Panc1 (cell line): Measurements from ENCODE around the gene PDZRN4. TPM values are rescaled to one million over a fixed set of nuclear protein-coding genes. Genes with fewer than 3 reads are reported as not detected.

ENCODE experiments used
- ATAC-seq: fragments of 200-7000 bp; cut with Tn5 transposase; 2 replicates; pipeline ENCODE4 v1.9.1; 2020; ENCODE audit warnings: mild to moderate bottlenecking, moderate library complexity
- BruUV-seq: library from RNA; stranded (reverse); fragments of 400-500 nt; replicated peaks from 2 replicates; lab custom pipeline; 2021; lab: Mats Ljungman, UMichigan
- CTCF ChIA-PET: fragments of 300-600 bp; sonication (Branson Sonifier 250); formaldehyde crosslinking; loops from one replicate; lab custom pipeline; 2022; ENCODE audit warnings: antibody characterized with exemption; lab: Charles Lee
- POLR2A ChIA-PET: fragments of 300-600 bp; sonication (Branson Sonifier 250); formaldehyde crosslinking; loops from one replicate; lab custom pipeline; 2022; ENCODE audit warnings: antibody characterized with exemption; lab: Charles Lee
- DNase-seq: peaks from one replicate; pipeline ENCODE4 v3.0.0-alpha.2; 2010; ENCODE audit warnings: low read depth, low spot score
- H3K27ac ChIP-seq: 2 replicates; pipeline ENCODE4 v1.5.1; 2011; ENCODE audit warnings: mild to moderate bottlenecking, low read length, inconsistent platforms
- H3K27me3 ChIP-seq: fragments of 200-500 bp; sonication (Bioruptor generic); 2 replicates; pipeline ENCODE4 v1.6.0; 2014; ENCODE audit warnings: low read length, inconsistent platforms; ENCODE audit not compliant: control insufficient read depth, insufficient read depth
- H3K36me3 ChIP-seq: fragments of 200-500 bp; sonication (Bioruptor generic); 2 replicates; pipeline ENCODE4 v1.5.1; 2014; ENCODE audit warnings: inconsistent platforms, mild to moderate bottlenecking, low read length, moderate library complexity; ENCODE audit not compliant: control insufficient read depth, insufficient read depth
- H3K4me1 ChIP-seq: 2 replicates; pipeline ENCODE4 v1.5.1; 2011; ENCODE audit warnings: inconsistent platforms, mild to moderate bottlenecking, low read length, moderate library complexity; ENCODE audit not compliant: control insufficient read depth, insufficient read depth
- H3K4me3 ChIP-seq, 2 experiments: 2 replicates each; pipeline ENCODE4 v1.5.1; 2011 to 2012; ENCODE audit warnings: low read depth in 2 of 2, low read length in 2 of 2, mild to moderate bottlenecking in 2 of 2, inconsistent platforms in 1 of 2, moderate library complexity in 1 of 2
- H3K9me3 ChIP-seq: fragments of 200-500 bp; sonication (Bioruptor generic); 2 replicates; pipeline ENCODE4 v1.5.1; 2014; ENCODE audit warnings: low read depth, mild to moderate bottlenecking, inconsistent platforms, low read length, moderate library complexity; ENCODE audit not compliant: control insufficient read depth, insufficient read depth
- POLR2AphosphoS5 ChIP-seq: IDR thresholded peaks from 2 replicates; pipeline ENCODE4 v1.6.1; 2012; ENCODE audit warnings: mild to moderate bottlenecking, low read depth, low read length, moderate library complexity
- SIN3A ChIP-seq: IDR thresholded peaks from 2 replicates; pipeline ENCODE4 v1.6.1; 2012; ENCODE audit warnings: low read depth, mild to moderate bottlenecking, low read length, moderate library complexity, borderline replicate concordance; ENCODE audit not compliant: insufficient read depth
- TCF7L2 ChIP-seq: IDR thresholded peaks from 2 replicates; pipeline ENCODE4 v1.6.1; 2011; ENCODE audit warnings: mild to moderate bottlenecking, low read depth, low read length, inconsistent platforms
- in situ Hi-C: cut with HindIII; loops from 2 replicates; pipeline ENCODE4 v1.10.0; 2016; ENCODE audit warnings: low sequenced_read_pairs, low pct_unique_long_range_greater_than_20kb
- intact Hi-C: fragments of 100-400 bp; cut with micrococcal nuclease; formaldehyde crosslinking; loops from one replicate; pipeline ENCODE4 v1.10.0; 2022; ENCODE audit not compliant: unreplicated experiment
- total RNA-seq: library from RNA; stranded (reverse); gene quantifications from one replicate; pipeline ENCODE4 v1.2.1, GENCODE V29; 2021; ENCODE audit not compliant: unreplicated experiment
- TF ChIP-seq, protein P1 (sequence below): fragments of 450-650 bp; IDR thresholded peaks from 2 replicates; pipeline ENCODE4 v1.5.1; 2017; ENCODE audit warnings: mild to moderate bottlenecking
- TF ChIP-seq, protein P2 (sequence below), 2 experiments: IDR thresholded peaks; 2 replicates each; pipeline ENCODE4 v1.6.1; 2011 to 2012; ENCODE audit warnings: low read depth in 2 of 2, control low read depth in 1 of 2, low read length in 1 of 2, mild to moderate bottlenecking in 1 of 2, moderate library complexity in 1 of 2; ENCODE audit not compliant: insufficient read depth in 1 of 2

The PDZRN4 gene
- total RNA-seq, 1 experiment from 2014 or later: not detected

DNA sequence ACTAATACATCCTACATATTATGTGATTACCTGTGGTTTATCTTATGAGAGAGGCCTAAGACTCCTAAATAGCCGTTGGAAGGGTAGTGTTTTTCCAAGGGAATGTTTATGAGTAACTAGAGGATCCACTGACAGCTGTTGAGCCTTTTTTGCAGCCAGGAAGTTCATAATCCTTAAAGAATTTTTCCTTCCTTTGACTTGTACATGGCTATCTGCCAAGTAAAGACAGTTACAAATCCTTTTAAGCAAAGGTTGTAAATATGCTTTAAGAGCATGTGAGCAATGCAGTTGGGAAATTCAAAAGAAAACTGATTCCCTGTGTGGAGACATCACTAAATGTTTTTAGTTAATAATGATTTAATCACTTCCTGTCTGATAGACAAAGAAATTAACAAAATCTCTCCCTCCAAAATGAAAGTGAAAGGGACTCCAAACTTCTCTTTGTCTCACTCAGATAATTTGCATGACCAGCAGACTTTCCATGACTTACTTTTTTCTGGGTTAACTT is 333.8 kb downstream of the PDZRN4 start:
- no peaks in the 10 kb centered on the region for H3K27me3 ChIP-seq
- H3K36me3 ChIP-seq: no peaks in the 10 kb centered on the region
- intact Hi-C loops (no loop called here), in situ Hi-C loops (no loop called here)
- CTCF ChIA-PET: no interaction called here
- H3K4me3 ChIP-seq: no peak overlapping the region
- DNase-seq (peak; percentile 27), ATAC-seq (peak; percentile 30; the same call in 1 of the 2 replicates)
- H3K27ac ChIP-seq: no peak overlapping the region
- H3K4me1 ChIP-seq: no peaks in the 10 kb centered on the region
- no peak for TF ChIP-seq POLR2AphosphoS5
- no peak for TF ChIP-seq SIN3A
- TF ChIP-seq, protein P1, sequence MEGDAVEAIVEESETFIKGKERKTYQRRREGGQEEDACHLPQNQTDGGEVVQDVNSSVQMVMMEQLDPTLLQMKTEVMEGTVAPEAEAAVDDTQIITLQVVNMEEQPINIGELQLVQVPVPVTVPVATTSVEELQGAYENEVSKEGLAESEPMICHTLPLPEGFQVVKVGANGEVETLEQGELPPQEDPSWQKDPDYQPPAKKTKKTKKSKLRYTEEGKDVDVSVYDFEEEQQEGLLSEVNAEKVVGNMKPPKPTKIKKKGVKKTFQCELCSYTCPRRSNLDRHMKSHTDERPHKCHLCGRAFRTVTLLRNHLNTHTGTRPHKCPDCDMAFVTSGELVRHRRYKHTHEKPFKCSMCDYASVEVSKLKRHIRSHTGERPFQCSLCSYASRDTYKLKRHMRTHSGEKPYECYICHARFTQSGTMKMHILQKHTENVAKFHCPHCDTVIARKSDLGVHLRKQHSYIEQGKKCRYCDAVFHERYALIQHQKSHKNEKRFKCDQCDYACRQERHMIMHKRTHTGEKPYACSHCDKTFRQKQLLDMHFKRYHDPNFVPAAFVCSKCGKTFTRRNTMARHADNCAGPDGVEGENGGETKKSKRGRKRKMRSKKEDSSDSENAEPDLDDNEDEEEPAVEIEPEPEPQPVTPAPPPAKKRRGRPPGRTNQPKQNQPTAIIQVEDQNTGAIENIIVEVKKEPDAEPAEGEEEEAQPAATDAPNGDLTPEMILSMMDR: no peak
- no TSS peak for BruUV-seq
- H3K9me3 ChIP-seq: no peaks in the 10 kb centered on the region
- POLR2A ChIA-PET: no interaction called here

DNA sequence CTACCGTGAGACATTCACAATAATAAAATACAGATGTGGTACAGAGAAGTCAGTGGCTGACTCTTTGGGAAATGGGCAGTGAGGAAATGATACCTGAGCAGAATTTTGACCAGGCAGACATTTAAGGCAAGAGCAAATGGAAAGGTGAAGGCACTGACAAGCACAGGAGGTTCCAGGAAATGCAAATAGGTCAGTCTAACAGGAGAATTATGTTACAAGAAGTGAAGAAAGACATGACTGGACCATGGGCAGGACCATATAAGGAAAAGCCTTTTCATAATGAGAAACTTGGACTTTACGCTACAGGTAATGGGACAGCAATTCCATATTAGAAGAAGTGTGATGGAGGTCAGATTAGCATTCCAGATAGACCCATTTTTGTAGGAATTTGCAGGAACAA is 338.9 kb downstream of the PDZRN4 start:
- TF ChIP-seq SIN3A (no peak), POLR2AphosphoS5 (no peak)
- TF ChIP-seq, protein P2, sequence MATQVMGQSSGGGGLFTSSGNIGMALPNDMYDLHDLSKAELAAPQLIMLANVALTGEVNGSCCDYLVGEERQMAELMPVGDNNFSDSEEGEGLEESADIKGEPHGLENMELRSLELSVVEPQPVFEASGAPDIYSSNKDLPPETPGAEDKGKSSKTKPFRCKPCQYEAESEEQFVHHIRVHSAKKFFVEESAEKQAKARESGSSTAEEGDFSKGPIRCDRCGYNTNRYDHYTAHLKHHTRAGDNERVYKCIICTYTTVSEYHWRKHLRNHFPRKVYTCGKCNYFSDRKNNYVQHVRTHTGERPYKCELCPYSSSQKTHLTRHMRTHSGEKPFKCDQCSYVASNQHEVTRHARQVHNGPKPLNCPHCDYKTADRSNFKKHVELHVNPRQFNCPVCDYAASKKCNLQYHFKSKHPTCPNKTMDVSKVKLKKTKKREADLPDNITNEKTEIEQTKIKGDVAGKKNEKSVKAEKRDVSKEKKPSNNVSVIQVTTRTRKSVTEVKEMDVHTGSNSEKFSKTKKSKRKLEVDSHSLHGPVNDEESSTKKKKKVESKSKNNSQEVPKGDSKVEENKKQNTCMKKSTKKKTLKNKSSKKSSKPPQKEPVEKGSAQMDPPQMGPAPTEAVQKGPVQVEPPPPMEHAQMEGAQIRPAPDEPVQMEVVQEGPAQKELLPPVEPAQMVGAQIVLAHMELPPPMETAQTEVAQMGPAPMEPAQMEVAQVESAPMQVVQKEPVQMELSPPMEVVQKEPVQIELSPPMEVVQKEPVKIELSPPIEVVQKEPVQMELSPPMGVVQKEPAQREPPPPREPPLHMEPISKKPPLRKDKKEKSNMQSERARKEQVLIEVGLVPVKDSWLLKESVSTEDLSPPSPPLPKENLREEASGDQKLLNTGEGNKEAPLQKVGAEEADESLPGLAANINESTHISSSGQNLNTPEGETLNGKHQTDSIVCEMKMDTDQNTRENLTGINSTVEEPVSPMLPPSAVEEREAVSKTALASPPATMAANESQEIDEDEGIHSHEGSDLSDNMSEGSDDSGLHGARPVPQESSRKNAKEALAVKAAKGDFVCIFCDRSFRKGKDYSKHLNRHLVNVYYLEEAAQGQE (IDR thresholded peaks at IDR 0.05; ENCODE audit: insufficient read depth in 1 of 2, low read depth in 2 of 2, low read length in 1 of 2): no peak

DNA sequence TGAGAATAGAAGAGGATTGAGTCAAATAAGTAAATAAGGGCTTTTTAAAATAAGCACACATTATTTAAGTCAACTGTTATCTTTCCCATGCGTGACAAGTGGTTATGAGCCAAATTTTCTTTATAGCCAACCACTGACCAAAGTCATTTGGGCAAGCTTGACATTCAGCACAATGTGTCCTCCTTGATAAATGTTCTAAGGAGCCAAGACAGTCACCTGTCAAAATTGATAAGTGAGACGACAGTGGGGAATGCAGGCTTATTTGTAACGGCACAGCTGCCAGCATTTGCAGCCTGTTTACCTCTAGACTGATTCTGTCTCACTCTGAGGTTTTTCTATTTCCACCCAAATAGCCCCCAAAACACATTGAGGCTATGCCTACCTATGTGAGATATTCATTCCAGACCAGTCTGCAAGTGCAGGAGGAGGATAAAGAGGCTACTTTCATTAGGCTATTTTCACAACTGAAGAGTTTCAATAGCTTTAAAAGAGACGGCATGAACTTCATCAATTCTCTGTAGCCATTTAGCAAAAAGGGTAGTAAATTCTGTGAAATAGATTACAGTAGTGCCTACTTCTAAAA is 339.5 kb downstream of the PDZRN4 start:
- no peak for TF ChIP-seq TCF7L2
- TF ChIP-seq, protein P2 (IDR thresholded peaks at IDR 0.05; ENCODE audit: insufficient read depth in 1 of 2, low read depth in 2 of 2, low read length in 1 of 2): no peak
- TF ChIP-seq SIN3A: no peak
- no peak for TF ChIP-seq POLR2AphosphoS5
- TF ChIP-seq, protein P1: no peak
- ATAC-seq: no peak
- BruUV-seq: no TSS peak

More for the DNA sequence above, 338.9 kb downstream of the PDZRN4 start:
- ChIA-PET CTCF (no interaction called here), POLR2A (no interaction called here)
- ATAC-seq (no peak), DNase-seq (no peak)
- Histone ChIP-seq H3K27ac (no peak overlapping the region), H3K36me3 (no peaks in the 10 kb centered on the region), H3K9me3 (no peaks in the 10 kb centered on the region), H3K27me3 (no peaks in the 10 kb centered on the region), H3K4me3 (no peak overlapping the region), H3K4me1 (no peaks in the 10 kb centered on the region)
- in situ Hi-C loops: no loop called here
- intact Hi-C loops: no loop called here
- BruUV-seq: no TSS peak

More for the DNA sequence above, 339.5 kb downstream of the PDZRN4 start:
- ChIA-PET CTCF (no interaction called here), POLR2A (no interaction called here)
- in situ Hi-C loops: no loop called here
- Histone ChIP-seq H3K4me3 (no peak overlapping the region), H3K27me3 (no peaks in the 10 kb centered on the region), H3K27ac (no peak overlapping the region), H3K36me3 (no peaks in the 10 kb centered on the region), H3K9me3 (no peaks in the 10 kb centered on the region), H3K4me1 (no peaks in the 10 kb centered on the region)
- intact Hi-C loops: no loop called here
- DNase-seq: no peak
